HG03060 (cell line): ENCODE results near the gene RNU1-2.
"Not testable (repeated sequence)": the region's sequence is repeated elsewhere in the genome, so short reads cannot be mapped to it uniquely, and the experiment has no call there.

ENCODE experiments used
- ATAC-seq: cut with Tn5 transposase; IDR thresholded peaks from one replicate; pipeline ENCODE4 v1.9.1; 2021; ENCODE audit warnings: low read depth, moderate number of reproducible peaks; ENCODE audit not compliant: unreplicated experiment

RNU1-2 gene

DNA sequence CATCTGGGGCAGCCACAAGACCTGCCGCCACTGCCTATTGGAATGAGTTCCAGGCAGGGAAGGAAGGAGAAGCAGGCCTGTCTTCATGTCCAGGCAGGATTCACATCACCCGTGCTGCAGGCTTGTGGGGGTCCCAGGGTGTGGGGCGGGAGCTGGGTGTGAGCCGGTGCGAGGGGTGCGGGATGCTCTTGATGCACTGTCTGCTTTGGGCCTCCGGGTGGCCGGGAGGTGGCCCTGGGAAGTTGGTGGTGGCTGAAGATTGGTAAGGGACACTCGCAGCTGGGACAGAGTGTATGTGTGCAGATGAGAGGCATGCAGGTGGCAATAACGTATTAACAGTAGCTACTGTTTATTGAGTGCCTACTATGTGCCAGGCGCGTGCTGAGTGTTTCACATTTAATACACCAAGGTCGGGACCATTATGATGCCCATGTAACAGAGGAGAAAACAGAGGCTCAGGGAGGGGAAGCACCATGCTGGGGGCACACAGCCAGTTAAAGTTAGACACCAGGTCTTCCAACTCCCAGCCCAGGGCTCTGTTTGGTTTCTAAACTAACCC lies 29.2 kb downstream of the RNU1-2 start:
- no peak for ATAC-seq

DNA sequence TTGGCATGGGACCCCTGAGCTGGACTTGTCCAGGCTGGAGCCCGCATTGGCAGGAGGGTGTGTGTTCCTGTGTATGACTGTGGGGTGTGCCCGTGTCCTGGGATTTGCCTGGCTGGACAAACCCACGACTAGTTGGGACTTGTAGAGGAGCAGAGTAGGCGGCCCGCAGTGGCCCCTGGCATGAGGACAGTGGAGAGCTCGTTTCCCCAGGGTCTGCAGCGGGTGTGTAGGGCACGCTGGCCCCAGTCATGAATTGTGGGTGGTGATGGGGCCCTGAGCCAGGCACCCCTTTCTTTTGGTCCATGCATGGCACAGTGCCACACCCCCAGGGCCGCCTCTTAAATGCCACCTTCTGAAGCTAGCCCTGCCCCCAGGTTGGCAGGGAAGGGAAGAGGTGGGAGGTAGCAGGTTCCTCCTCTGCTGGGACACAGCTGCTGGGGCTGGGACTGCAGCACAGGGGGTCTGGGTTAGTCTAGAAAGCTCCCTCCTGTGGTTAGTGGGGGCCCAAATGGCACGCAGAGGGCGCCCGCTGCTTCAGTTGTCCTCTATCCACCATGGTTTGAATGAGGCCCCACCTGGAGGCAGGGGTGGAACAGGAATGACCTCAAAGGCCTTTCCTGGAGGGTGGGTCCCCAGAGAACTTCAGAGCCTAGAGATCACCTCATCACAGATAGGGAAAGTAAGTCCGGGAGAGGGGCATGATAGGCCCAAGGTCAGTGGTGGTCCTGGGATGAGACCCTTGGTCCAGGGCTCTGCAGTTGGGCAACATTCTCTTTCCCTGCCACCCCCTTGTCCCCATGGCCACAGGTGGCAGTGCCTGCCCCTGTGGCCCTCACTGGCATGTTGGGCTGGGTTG lies 30.1 kb downstream of the RNU1-2 start:
- ATAC-seq = no peak

DNA sequence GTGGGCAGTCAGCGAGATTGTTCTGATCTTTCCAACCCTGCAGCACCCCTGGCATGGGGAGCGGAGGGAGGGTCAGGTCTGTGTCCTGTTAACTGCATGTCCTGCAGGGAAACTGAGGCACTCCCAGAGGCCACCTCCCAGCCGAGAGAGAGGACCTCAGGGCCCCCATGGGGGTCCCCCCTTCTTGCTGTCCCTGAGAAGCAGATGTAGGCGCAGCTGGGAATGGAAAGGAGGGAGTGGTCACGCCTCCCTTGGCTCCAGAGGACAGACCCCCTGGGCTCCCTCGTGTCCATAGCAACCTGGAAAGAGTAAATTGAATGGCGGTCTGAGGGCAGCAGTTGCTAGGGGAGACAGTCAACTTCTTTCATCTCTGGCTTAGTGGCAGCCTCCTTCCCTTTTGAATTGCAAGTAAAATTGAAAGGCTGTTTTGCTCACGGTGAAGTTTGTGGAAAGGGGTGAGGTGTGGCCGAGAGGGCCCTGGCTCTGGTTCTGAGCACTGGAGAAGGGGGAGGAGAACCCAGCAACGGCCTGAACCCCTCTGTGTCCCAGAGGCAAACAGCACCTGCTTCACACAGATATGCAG lies 30.8 kb downstream of the RNU1-2 start:
- no peak for ATAC-seq

DNA sequence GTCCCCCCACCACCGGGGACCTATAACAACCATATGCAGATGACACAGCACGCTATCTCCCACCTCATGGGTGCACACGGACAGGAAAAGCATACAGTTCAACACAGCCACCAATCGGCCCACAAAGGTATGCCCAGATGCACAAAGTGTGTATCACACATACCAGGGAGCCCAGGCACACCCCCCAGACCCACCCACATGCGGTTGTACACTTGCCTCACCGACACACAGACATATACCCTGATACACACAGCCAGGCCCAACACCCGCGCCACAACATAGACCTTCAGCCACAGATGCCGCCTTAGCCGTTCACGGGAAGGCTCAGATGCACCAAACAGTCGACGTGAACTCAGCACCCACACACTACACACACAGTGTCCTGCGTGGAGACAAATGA lies 31.5 kb downstream of the RNU1-2 start:
- ATAC-seq = no peak

DNA sequence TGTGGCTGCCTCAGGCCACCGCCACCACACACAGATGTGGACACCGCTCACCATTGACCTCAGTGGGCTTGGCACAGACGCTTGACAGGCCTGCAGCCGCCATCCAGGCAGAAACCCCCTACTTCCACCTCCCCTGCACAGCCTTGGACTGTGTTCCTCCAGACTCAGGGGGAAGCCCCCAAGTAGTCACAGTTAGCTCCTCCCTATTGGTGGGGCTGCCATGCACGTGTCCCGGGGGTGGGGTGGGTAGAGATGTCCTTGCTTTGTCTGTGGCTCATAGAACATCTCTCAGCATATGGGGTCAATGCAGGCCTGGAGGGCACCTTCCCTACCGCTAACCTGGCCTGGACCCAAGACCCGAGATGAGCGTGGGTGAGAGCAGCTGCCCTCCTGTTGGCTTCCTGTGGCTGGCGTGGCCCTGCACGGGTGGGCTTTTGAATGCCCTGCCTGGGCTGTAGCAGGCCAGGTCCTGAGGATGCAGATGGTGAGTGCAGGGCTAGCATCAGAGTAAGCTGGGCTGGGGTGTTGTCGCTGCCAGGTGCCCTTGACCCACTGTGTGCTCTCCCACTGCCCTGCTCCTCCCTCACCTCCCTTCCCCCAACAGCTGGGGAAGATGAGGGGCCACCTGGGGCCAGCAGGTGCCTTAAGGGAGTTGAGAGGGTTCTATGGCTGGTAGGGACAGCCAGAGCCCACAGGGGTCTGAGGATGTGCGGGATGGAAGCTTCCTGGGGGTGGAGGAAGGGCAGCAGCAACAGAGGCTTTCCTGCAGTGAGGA lies 32.1 kb downstream of the RNU1-2 start:
- ATAC-seq = no peak

DNA sequence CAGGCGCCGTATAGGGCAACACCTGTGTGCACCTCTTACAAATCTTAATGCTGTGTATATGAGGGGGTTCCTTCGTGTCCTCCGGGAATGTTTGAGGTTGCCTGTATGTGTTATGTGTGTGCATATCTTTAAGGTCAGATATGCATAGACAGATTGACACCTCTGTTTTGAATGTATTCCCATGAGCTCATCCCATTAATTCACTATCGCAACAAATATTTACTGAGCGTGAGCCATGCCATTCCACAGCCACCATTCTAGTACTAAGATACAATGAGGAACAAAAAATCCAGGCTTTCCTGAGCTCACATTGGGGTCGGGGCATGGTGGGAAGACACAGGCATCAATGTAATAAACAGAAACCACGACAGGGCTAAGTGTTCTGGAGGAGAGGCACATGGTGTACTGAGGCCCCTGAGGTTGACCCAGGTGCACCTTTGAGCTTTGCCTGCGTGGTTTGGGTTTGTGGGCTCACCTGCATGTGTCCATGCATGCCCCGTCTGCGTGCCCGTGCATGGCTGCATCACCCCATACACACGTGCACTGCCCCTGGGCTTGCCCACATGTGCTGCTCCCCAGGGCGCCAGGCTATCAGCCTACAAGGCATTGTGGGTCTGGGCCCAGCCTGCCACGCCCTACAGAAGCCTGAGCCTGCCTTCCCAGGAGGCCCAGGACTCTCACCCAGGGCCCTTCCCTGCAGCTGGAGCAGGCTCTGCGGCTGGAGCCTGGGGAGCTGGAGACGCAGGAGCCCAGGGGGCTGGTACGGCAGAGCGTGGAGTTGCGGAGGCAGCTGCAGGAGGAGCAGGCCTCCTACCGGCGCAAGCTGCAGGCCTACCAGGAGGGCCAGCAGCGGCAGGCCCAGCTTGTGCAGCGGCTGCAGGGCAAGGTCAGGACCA lies 33.6 kb downstream of the RNU1-2 start:
- ATAC-seq = not testable (repeated sequence)

DNA sequence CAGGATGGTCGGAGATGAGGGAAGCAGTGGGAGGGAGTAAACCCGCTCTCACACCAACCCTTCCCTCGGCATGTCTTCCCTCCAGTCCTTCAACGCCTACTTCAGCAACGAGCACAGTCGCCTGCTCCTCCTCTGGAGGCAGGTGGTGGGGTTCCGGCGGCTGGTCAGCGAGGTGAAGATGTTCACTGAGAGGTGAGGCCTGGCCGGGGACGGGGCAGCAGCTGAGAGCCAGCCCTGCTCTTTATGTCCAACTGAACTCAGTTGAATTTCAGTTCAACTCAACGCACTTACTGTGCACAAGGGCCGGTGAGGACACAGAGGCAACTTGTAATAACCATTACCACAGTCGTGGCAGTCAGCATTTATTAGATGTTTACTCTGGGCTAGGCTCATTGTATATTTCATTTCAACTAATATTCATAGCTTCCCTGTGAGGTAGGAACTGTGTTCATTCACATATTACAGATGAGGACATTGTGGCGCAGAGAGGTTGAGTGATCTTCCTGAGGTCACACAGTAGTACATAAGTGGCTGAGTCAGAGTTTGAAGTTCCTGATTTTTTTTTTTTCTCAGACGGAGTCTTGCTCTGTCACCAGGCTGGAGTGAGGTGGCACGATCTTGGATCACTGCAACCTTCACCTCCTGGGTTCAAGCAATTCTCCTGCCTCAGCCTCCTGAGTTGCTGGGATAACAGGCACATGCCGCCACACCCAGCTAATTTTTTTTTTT lies 35.6 kb downstream of the RNU1-2 start:
- not testable (repeated sequence) for ATAC-seq

DNA sequence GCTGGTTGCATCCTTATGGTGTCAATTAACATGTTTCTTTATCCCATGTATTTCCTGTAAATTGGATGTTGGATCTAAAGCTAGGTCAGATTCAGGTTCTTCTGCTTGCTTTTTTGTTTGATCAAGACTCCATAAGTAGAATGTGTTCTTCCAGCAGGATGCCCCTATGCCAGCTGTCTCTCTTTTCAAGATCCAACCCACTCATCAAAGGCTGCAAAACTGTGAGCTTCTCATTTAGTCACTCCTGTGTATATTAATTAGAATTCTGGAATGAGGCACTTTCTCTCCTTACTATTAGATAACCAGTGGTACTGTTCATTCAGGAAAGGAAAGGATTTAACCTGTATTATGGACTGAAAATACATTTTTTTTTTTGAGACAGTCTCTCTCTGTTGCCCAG lies 38.2 kb downstream of the RNU1-2 start:
- ATAC-seq = not testable (repeated sequence)

DNA sequence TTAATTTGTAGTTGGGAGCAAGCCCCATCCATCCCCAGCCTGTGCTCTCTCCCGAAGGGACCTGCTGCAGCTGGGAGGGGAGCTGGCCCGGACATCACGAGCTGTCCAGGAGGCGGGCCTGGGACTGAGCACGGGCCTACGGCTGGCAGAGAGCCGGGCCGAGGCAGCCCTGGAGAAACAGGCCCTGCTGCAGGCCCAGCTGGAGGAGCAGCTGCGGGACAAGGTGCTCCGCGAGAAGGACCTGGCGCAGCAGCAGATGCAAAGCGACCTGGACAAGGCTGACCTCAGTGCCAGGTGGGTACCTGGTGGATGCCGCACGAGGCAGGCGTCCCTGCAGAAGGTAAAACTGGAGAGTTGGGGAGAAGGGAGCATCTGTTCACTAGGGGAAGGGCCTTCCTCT lies 40.8 kb downstream of the RNU1-2 start:
- ATAC-seq = not testable (repeated sequence)

DNA sequence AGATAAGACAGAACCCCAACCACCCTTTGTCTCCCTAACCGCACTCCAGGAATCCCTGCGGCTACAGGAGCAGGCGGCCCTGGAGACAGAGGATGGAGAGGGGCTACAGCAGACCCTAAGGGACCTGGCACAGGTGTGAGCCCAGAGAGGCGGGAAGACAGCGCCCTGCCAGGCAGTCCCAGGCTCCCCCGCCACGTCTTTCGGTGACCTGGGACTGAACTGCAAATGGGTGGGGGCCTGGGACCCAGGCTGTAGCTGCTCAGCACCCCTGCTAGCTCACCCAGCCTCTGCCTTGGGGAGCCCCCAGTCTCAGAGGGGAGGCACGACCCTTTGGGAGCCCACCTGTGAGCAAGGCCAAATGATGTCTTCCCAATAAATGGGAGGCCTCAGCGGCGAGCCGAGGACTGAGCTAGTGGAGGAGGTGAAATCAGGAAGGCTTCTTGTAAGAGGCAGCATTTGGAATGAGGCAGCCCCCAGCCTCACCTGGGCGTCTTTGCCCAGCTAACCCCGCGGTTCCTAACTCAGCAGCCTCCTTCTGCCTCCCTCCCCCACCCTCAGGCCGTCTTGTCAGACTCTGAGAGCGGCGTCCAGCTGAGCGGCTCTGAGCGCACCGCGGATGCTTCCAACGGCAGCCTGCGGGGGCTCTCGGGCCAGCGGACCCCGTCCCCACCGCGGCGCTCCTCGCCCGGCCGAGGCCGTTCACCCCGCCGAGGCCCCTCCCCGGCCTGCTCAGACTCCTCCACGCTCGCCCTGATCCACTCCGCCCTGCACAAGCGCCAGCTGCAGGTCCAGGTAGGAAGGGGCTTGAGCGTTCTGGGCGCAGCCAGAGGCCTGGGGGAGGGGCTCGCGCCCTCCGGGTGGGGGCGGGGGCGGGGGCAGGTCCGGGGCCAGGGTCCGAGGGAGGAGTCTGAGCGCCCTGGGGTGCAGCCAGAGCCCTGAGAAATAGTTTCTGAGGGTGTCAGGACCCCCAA lies 42.9 kb downstream of the RNU1-2 start:
- ATAC-seq = no peak

DNA sequence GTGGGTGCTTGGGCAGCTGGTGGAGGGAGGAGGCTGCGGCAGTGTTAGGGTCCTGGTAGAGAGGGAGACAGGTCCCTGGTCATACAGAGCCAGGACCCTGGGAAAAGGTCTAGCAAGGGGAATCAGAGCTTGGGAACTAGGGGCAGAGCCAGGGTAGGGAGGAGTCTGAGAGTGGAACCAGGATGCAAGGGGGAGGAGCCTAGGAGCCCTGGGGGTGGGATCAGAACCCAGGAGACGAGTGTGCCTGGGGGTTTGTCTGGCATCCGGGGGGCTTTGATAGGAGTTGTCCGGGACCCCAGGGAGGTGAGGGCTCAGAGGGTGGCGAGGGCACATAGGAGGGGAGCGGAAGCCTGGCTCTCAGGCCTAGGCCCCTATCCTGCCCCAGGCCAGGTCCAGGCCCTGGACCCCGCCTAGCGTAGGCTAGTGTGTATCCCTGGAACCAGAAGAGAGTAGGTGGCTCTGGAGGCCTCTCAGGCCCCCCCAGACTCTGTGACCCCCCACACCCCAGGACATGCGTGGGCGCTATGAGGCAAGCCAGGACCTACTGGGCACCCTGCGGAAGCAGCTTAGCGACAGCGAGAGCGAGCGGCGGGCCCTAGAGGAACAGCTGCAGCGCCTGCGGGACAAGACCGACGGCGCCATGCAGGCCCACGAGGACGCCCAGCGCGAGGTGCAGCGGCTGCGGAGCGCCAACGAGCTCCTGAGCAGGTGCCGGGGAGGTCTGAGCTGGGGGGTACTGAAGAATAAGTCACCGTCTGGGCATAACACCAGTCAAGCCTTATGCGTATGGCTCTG lies 43.8 kb downstream of the RNU1-2 start:
- ATAC-seq = not testable (repeated sequence)

DNA sequence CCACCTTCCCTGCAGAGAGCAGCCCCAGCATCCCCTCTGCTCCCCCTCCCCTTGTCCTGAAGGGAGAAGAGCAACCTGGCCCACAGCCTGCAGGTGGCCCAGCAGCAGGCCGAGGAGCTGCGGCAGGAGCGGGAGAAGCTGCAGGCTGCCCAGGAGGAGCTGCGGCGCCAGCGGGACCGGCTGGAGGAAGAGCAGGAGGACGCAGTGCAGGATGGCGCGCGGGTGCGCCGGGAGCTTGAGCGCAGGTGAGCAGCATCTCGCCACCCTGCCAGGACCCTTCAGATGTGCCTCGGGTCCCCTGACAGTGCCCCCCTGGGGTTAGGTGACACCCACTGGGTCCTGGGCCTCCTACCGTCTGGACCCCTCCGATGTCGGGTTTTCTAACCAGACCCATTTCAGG lies 48.3 kb downstream of the RNU1-2 start:
- ATAC-seq = no peak

DNA sequence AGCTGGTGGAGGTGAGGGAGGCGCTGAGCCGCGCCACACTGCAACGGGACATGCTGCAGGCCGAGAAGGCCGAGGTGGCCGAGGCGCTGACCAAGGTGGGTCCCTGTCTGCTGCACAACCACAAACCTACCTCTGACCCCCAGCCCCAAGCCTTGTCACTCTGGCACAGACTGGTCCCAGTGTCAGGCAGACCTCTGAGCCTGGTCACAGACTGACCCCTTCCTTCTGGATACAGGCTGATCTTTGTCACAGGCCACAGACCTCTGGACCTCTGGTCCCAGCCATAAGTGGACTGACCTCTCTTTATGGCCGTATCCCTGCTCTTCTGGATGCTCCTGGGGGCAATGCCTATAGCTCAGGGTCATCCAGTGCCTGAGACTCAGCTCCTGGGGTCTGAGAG lies 49.7 kb downstream of the RNU1-2 start:
- not testable (repeated sequence) for ATAC-seq
